ENCODE results near the gene PLGRKT.
"Not testable (repeated sequence)": the region's sequence is repeated elsewhere in the genome, so short reads cannot be mapped to it uniquely, and the experiment has no call there.

PLGRKT gene

GRCh38 chr9:5321058-5321457, 116.7 kb downstream of the PLGRKT start:
- no peak for DNase-seq (ENCODE audit: low read depth in 4 of 4, low spot score in 1 of 4)

GRCh38 chr9:5316406-5316805, 121.3 kb downstream of the PLGRKT start:
- DNase-seq (ENCODE audit: low read depth in 4 of 4, low spot score in 1 of 4): not testable (repeated sequence)

- no peak for DNase-seq (ENCODE audit: low read depth in 4 of 4, low spot score in 1 of 4)
These were observed 122.4 kb downstream of the PLGRKT start for GRCh38 chr9:5315187-5315923.

- no peak for DNase-seq (ENCODE audit: low read depth in 4 of 4, low spot score in 1 of 4)
These were observed 126.9 kb downstream of the PLGRKT start for GRCh38 chr9:5310851-5311250.
